HEK293 (cell line): ENCODE results near the gene ST6GAL1.

Experiments used
- CTCF ChIA-PET: fragments of 350-600 bp; formaldehyde crosslinking; extraction: SDS; loops from one replicate; lab custom pipeline; 2021; ENCODE audit warnings: antibody characterized with exemption; lab: Yijun Ruan, JAX
- POLR2A ChIA-PET: fragments of 300-600 bp; formaldehyde crosslinking; extraction: SDS; loops from one replicate; lab custom pipeline; 2020; ENCODE audit warnings: antibody characterized with exemption, inconsistent platforms; lab: Yijun Ruan, JAX
- H3K27ac ChIP-seq: fragments of 200-500 bp; sonication (Bioruptor generic); 2 replicates; pipeline ENCODE4 v1.5.1; 2014; ENCODE audit warnings: low read depth, low read length, control low read depth, inconsistent platforms; ENCODE audit errors: extremely low read depth
- H3K36me3 ChIP-seq, 2 experiments: fragments of 200-500 bp in 1 of 2; sonication (Bioruptor generic) in 1 of 2; 1 replicate in 1 of 2; 2 replicates in 1 of 2; pipeline ENCODE4 v1.5.1; 2014 to 2017; ENCODE audit warnings: inconsistent platforms in 2 of 2, low read length in 2 of 2; ENCODE audit not compliant: control insufficient read depth in 2 of 2, insufficient read depth in 1 of 2
- H3K4me1 ChIP-seq: fragments of 200-500 bp; sonication (Bioruptor generic); 2 replicates; pipeline ENCODE4 v1.5.1; 2014; ENCODE audit warnings: mild to moderate bottlenecking, low read length, inconsistent platforms; ENCODE audit not compliant: control insufficient read depth, insufficient read depth
- H3K4me3 ChIP-seq: 2 replicates; pipeline ENCODE4 v1.5.1; 2011; ENCODE audit warnings: low read depth, mild to moderate bottlenecking, control low read depth, low read length, moderate library complexity
- H3K9me3 ChIP-seq: fragments of 200-500 bp; sonication (Bioruptor generic); 2 replicates; pipeline ENCODE4 v1.5.1; 2014; ENCODE audit warnings: low read depth, low read length, inconsistent platforms; ENCODE audit not compliant: control insufficient read depth, insufficient read depth
- KLF16 ChIP-seq: fragments of 450-650 bp; formaldehyde crosslinking; IDR thresholded peaks from 2 replicates; pipeline ENCODE4 v1.5.1; 2017; ENCODE audit warnings: missing biosample characterization, missing genetic modification characterization
- SETDB1 ChIP-seq: IDR thresholded peaks from one replicate; pipeline ENCODE4 v1.6.1; 2017; ENCODE audit warnings: mild to moderate bottlenecking, low read length, moderate library complexity, mixed read lengths; ENCODE audit not compliant: insufficient read length
- ZBTB20 ChIP-seq: fragments of 450-650 bp; formaldehyde crosslinking; IDR thresholded peaks from 2 replicates; pipeline ENCODE4 v1.5.1; 2016; ENCODE audit warnings: missing biosample characterization, missing genetic modification characterization
- ZNF140 ChIP-seq: fragments of 450-650 bp; formaldehyde crosslinking; IDR thresholded peaks from 2 replicates; pipeline ENCODE4 v1.5.1; 2016; ENCODE audit warnings: missing biosample characterization, missing genetic modification characterization
- ZNF221 ChIP-seq: fragments of 450-650 bp; formaldehyde crosslinking; IDR thresholded peaks from 2 replicates; pipeline ENCODE4 v1.5.1; 2017; ENCODE audit warnings: missing biosample characterization, missing genetic modification characterization, borderline replicate concordance
- ZNF248 ChIP-seq: fragments of 450-650 bp; formaldehyde crosslinking; IDR thresholded peaks from 2 replicates; pipeline ENCODE4 v1.5.1; 2017; ENCODE audit warnings: missing biosample characterization, missing genetic modification characterization
- ZNF366 ChIP-seq: fragments of 450-650 bp; formaldehyde crosslinking; conservative IDR thresholded peaks from 2 replicates; pipeline ENCODE4 v1.5.1; 2016; ENCODE audit warnings: missing biosample characterization, missing genetic modification characterization
- ZNF529 ChIP-seq: fragments of 450-650 bp; formaldehyde crosslinking; IDR thresholded peaks from 2 replicates; pipeline ENCODE4 v1.5.1; 2017; ENCODE audit warnings: missing genetic modification characterization, missing biosample characterization; ENCODE audit not compliant: insufficient replicate concordance
- ZNF549 ChIP-seq: fragments of 450-650 bp; IDR thresholded peaks from 2 replicates; pipeline ENCODE4 v1.5.1; 2018; ENCODE audit warnings: missing biosample characterization, missing genetic modification characterization, mild to moderate bottlenecking, inconsistent platforms, moderate library complexity
- ZNF621 ChIP-seq: fragments of 450-650 bp; formaldehyde crosslinking; IDR thresholded peaks from 2 replicates; pipeline ENCODE4 v1.5.1; 2017; ENCODE audit warnings: missing biosample characterization, missing genetic modification characterization
- ZNF658 ChIP-seq: fragments of 450-650 bp; formaldehyde crosslinking; IDR thresholded peaks from 2 replicates; pipeline ENCODE4; 2016; ENCODE audit warnings: missing biosample characterization, missing genetic modification characterization
- ZNF707 ChIP-seq: fragments of 450-650 bp; formaldehyde crosslinking; IDR thresholded peaks from 2 replicates; pipeline ENCODE4 v1.5.1; 2016; ENCODE audit warnings: missing biosample characterization, missing genetic modification characterization
- ZNF747 ChIP-seq: fragments of 450-650 bp; formaldehyde crosslinking; IDR thresholded peaks from 2 replicates; pipeline ENCODE4 v1.5.1; 2016; ENCODE audit warnings: missing biosample characterization, missing genetic modification characterization
- ZNF76 ChIP-seq: fragments of 450-650 bp; formaldehyde crosslinking; IDR thresholded peaks from 2 replicates; pipeline ENCODE4; 2016; ENCODE audit warnings: low read depth, missing biosample characterization, missing genetic modification characterization, borderline replicate concordance
- ZNF777 ChIP-seq: fragments of 450-650 bp; formaldehyde crosslinking; IDR thresholded peaks from 2 replicates; pipeline ENCODE4 v1.5.1; 2017; ENCODE audit warnings: missing biosample characterization, missing genetic modification characterization, borderline replicate concordance
- ZNF791 ChIP-seq: fragments of 450-650 bp; formaldehyde crosslinking; IDR thresholded peaks from 2 replicates; pipeline ENCODE4 v1.5.1; 2016; ENCODE audit warnings: missing biosample characterization, missing genetic modification characterization
- ZSCAN23 ChIP-seq: fragments of 450-650 bp; formaldehyde crosslinking; IDR thresholded peaks from 2 replicates; pipeline ENCODE4 v1.5.1; 2016; ENCODE audit warnings: missing biosample characterization, missing genetic modification characterization
- TF ChIP-seq, protein P1 (sequence below): IDR thresholded peaks from 2 replicates; pipeline ENCODE4 v1.6.1; 2011; ENCODE audit warnings: mild to moderate bottlenecking, low read depth, low read length, borderline replicate concordance
- TF ChIP-seq, protein P2 (sequence below): fragments of 450-650 bp; formaldehyde crosslinking; IDR thresholded peaks from 2 replicates; pipeline ENCODE4 v1.5.1; 2017; ENCODE audit warnings: missing biosample characterization, missing genetic modification characterization
- TF ChIP-seq, protein P3 (sequence below): fragments of 450-650 bp; formaldehyde crosslinking; IDR thresholded peaks from 2 replicates; pipeline ENCODE4; 2016; ENCODE audit warnings: missing biosample characterization, missing genetic modification characterization
- TF ChIP-seq, protein P4 (sequence below): sonication (generic); formaldehyde crosslinking; IDR thresholded peaks from 2 replicates; pipeline ENCODE4 v1.8.1; 2022; ENCODE audit warnings: mild to moderate bottlenecking, moderate library complexity, missing genetic modification reagents
- TF ChIP-seq, protein P5 (sequence below): fragments of 450-650 bp; IDR thresholded peaks from 2 replicates; pipeline ENCODE4 v1.5.1; 2018; ENCODE audit warnings: missing biosample characterization, mild to moderate bottlenecking, missing genetic modification characterization

The ST6GAL1 gene

DNA sequence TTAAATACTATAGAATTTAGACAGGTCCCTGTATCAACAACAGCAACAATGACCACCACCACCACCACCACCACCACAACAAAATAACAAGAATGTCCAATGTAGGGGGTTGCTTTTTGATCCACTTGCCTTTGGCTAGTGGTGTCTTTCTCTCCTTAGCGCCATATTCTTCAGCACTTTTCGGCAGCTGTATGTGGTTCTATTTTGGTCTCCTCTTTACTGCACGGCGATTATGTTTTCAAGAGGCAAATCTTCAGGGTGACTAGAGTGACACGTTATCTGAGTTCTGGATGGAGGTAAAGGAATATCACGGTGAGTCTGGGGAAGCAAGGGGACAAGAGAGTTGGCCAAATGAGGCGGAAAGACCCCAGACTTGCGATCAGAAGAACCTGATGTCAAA lies 56.1 kb downstream of the ST6GAL1 start (continued):
- no peak for TF ChIP-seq SETDB1
- TF ChIP-seq ZNF747 = no peak
- TF ChIP-seq, protein P1, sequence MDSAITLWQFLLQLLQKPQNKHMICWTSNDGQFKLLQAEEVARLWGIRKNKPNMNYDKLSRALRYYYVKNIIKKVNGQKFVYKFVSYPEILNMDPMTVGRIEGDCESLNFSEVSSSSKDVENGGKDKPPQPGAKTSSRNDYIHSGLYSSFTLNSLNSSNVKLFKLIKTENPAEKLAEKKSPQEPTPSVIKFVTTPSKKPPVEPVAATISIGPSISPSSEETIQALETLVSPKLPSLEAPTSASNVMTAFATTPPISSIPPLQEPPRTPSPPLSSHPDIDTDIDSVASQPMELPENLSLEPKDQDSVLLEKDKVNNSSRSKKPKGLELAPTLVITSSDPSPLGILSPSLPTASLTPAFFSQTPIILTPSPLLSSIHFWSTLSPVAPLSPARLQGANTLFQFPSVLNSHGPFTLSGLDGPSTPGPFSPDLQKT = no peak
- no peak for TF ChIP-seq ZNF248
- no peak for TF ChIP-seq ZNF76 (tag by site-specific recombination)
- no peak for TF ChIP-seq ZNF707 (tag by site-specific recombination)
- TF ChIP-seq ZNF549 (tag by site-specific recombination) = no peak

DNA sequence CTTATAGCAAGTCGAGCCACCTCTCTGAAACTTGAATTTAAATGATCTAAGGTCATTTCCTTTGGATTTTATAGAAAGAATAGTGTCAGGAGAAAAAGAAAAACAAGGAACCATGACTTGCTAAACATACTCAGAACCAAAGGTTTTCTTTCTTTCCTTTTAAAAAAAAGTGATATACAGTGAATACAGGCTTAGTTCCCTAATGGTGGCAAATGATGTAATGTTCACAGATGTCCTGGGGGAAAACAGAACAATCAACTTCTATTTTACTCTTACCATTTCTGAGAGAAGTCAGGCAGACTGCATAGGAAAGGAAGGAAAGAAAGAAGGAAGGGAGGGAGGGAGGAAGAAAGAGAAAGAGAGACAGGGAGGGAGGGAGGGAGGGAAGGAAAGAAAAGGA lies 56.5 kb downstream of the ST6GAL1 start:
- Histone ChIP-seq H3K27ac (no peak overlapping the region), H3K36me3 (no peaks in the 10 kb centered on the region), H3K9me3 (no peaks in the 10 kb centered on the region)
- POLR2A ChIA-PET = no interaction called here
- TF ChIP-seq ZNF529 (tag by site-specific recombination) = no peak
- TF ChIP-seq ZNF791 = no peak
- TF ChIP-seq, protein P2, sequence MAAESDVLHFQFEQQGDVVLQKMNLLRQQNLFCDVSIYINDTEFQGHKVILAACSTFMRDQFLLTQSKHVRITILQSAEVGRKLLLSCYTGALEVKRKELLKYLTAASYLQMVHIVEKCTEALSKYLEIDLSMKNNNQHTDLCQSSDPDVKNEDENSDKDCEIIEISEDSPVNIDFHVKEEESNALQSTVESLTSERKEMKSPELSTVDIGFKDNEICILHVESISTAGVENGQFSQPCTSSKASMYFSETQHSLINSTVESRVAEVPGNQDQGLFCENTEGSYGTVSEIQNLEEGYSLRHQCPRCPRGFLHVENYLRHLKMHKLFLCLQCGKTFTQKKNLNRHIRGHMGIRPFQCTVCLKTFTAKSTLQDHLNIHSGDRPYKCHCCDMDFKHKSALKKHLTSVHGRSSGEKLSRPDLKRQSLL (tag by site-specific recombination) = no peak
- no peak for TF ChIP-seq ZBTB20 (tag by site-specific recombination)
- no peak for TF ChIP-seq ZNF366 (tag by site-specific recombination)
- TF ChIP-seq ZNF658 = no peak
- TF ChIP-seq ZNF140 = no peak
- no peak for TF ChIP-seq ZNF221
- TF ChIP-seq, protein P3, sequence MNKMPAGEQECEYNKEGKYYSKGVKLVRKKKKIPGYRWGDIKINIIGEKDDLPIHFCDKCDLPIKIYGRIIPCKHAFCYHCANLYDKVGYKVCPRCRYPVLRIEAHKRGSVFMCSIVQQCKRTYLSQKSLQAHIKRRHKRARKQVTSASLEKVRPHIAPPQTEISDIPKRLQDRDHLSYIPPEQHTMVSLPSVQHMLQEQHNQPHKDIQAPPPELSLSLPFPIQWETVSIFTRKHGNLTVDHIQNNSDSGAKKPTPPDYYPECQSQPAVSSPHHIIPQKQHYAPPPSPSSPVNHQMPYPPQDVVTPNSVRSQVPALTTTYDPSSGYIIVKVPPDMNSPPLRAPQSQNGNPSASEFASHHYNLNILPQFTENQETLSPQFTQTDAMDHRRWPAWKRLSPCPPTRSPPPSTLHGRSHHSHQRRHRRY (tag by site-specific recombination) = no peak
- TF ChIP-seq ZSCAN23 (tag by site-specific recombination) = no peak
- no peak for TF ChIP-seq ZNF621 (tag by site-specific recombination)
- TF ChIP-seq KLF16 (tag by site-specific recombination) = no peak
- no peak for TF ChIP-seq ZNF777 (tag by site-specific recombination)
- TF ChIP-seq, protein P4, sequence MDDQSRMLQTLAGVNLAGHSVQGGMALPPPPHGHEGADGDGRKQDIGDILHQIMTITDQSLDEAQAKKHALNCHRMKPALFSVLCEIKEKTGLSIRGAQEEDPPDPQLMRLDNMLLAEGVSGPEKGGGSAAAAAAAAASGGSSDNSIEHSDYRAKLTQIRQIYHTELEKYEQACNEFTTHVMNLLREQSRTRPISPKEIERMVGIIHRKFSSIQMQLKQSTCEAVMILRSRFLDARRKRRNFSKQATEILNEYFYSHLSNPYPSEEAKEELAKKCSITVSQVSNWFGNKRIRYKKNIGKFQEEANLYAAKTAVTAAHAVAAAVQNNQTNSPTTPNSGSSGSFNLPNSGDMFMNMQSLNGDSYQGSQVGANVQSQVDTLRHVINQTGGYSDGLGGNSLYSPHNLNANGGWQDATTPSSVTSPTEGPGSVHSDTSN (CRISPR knock-in tag) = no peak
- TF ChIP-seq, protein P5, sequence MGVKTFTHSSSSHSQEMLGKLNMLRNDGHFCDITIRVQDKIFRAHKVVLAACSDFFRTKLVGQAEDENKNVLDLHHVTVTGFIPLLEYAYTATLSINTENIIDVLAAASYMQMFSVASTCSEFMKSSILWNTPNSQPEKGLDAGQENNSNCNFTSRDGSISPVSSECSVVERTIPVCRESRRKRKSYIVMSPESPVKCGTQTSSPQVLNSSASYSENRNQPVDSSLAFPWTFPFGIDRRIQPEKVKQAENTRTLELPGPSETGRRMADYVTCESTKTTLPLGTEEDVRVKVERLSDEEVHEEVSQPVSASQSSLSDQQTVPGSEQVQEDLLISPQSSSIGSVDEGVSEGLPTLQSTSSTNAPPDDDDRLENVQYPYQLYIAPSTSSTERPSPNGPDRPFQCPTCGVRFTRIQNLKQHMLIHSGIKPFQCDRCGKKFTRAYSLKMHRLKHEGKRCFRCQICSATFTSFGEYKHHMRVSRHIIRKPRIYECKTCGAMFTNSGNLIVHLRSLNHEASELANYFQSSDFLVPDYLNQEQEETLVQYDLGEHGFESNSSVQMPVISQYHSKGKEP (tag by site-specific recombination) = no peak
- TF ChIP-seq, all 188 proteins: peak for 0
- CTCF ChIA-PET = no interaction called here
- Histone ChIP-seq H3K4me1 (no peaks in the 10 kb centered on the region), H3K4me3 (no peak overlapping the region)
